ENCODE results near the gene DNAJC8.

DNAJC8 gene

DNA sequence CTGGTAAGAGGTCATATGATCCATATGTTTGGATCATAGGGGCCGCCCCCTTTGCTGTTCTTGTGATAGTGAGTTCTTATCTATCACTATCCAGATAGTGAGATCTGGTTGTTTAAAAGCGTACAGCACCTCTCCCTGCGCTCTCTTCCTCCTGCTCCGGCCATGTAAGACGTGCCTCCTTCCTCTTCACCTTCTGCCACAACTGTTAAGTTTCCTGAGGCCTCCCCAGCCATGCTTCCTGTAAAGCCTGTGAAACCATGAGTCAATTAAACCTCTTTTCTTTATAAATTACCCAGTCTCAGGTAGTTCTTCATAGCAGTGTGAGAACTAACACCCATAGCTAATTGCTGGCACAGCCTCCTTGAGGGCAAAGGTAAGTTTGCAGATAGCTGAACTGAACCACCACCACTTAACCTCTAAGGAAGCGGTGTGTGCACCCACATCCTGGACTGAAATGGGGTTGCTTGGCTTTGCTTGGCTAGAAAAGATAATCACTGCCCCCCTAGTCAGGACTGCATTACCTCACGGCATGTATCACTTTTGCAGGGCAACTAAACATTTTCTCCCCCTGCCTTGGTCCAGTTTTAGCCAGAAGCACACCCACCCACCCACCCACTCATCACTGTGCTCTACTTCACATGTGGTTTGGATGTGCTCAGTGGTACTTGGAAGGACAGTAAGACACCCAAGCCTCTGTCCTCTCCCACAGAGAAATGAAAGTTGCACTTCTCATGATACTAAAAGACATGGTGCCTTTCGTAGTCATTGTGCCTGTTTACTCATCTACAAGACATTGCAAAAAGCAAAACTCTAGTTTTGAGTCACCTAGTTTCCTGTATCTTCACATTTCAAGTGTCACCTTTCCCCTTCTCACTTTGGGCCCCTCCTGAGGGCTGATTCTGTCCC lies 33.2 kb downstream of the DNAJC8 start:
- no peak for DNase-seq

DNA sequence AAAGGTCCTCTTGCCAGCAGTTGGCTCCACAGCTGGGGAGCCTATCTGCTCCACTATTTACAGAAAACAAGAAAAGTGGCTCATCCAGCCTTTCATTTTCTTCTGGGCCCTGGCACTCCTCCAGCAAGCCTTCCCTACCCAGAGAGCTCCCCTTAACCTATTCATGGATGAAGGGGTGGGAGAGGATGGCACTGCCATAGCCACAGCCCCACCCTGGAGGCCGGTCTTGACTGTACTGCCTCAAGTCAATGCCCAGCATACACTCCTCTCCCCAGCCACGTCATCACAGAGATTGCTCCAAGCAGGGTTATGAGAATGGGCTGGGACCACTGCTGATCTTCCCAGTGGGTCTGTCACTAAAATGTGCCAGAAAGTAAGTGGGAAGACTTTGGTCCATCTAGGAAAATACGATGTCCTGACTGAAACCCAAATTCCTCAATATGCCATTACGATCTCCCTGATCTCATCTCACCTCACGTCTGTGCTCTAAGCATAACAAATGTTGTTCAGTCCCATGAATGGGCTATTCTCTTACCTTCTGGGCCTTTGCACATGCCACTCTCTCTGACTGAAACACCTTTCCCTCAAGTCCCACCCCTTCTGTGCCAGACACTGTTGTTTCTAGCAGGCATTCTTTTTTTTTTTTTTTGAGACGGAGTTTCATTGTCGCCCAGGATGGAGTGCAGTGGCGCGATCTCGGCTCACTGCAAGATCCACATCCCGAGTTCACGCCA lies 35.0 kb downstream of the DNAJC8 start:
- DNase-seq: no peak

DNA sequence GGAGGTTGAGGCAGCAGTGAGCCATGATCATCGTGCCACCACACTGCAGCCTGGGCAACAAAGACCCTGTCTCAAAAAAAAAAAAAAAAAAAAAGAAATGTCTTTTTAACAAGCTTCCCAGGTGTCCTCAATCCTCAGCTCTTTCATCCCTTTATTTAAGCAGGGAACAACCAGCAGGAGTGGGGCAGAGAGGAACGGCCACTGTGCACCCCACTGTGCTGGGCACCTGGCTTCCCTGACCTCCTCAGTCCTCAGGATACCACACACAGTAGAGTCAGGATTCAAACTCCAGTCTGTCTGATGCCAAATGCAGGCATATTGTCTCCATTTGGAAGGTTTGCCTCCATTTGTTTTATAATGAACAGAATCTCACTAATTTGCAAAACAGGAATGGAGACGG lies 36.5 kb downstream of the DNAJC8 start:
- no peak for DNase-seq

- DNase-seq: no peak
These were observed 37.0 kb downstream of the DNAJC8 start for GRCh38 chr1:28195780-28196179.

DNA sequence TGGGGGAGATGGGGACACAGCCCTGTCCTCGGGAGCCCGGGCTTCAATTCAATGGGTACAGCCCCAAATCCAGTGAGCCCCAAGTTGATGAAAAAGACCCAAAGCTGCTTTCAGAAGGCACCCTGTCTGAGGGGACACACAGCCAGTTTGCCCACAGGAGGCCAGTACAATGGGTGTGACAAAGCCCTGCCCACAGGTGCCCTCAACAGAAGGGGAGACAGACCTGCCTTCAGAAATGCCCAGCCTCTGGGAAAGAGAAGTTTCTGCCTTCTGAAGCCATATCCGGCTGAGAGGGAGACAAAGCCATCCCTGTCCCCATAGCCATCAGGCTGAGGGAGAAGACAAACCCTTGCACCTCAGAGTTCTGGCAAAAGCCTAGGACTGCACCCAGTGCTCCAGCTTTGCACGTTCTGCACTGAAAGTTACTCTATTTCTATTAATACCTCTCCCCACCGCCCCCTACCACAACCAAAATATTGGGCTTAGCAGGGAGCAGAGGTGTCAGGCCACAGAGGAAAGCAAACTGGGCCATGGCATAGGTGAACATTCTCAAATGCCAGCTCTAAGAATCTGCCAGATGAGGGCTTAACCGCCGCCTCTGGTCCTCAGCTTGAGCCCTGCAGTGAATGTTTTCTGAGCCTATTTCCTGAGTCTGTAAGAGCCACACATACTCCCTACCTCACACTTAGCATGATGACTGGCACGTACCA lies 38.3 kb downstream of the DNAJC8 start:
- no peak for DNase-seq

DNA sequence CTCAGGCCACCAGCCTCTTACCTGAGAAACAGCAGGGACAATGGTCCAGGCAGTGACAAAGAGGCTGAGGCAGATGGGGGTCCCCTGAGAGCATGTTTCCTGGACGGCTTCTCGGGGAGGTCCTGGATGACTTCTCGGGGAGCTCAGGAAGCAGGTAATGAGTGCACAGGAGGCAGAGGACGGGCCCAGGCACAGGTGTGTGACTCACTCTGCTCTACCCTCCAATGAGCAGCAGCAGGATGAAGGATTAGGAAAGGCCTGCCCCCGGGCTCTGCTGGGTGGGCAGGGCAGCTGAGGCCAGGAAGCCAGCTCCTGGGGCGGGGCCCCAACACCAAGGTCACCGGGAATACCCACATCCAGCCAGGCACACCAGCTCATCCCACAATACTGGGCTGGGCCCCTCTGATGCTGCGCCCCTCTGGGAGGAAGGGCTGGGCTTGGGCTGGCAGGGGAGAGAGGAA lies 39.1 kb downstream of the DNAJC8 start:
- DNase-seq: no peak

GRCh38 chr1:28190996-28191645 lies 41.7 kb downstream of the DNAJC8 start:
- no peak for DNase-seq

GRCh38 chr1:28190337-28190979 lies 42.4 kb downstream of the DNAJC8 start:
- DNase-seq: no peak

GRCh38 chr1:28185071-28185470 lies 47.8 kb downstream of the DNAJC8 start:
- no peak for DNase-seq

GRCh38 chr1:28180306-28181305 lies 52.2 kb downstream of the DNAJC8 start:
- DNase-seq: no peak

- DNase-seq: no peak
These were observed 53.9 kb downstream of the DNAJC8 start for GRCh38 chr1:28178690-28179485.

- no peak for DNase-seq
These were observed 56.0 kb downstream of the DNAJC8 start, which contains the start of gene PTAFR for GRCh38 chr1:28176492-28177470. PTAFR (minus strand) TSS chr1:28176690; CDS start chr1:28151021, 25,669 bp downstream.

GRCh38 chr1:28175955-28176485 lies 56.8 kb downstream of the DNAJC8 start:
- DNase-seq: no peak

DNA sequence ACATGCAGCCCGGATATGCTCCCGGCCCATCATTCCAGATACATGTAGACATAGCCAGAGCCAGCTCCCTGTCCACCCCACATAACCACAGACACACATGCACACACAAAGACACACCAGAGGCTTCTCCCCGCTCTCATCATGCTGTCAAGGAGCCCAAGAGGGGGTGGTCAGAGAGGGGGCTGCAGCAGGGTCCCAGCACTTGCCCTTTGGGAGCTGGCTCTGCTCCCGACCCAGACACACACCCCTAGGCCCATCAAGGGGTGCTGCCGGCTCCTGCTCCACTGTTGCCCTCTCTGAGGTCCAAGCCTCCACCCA lies 58.9 kb downstream of the DNAJC8 start:
- no peak for DNase-seq

- no peak for DNase-seq
These were observed 59.5 kb downstream of the DNAJC8 start for GRCh38 chr1:28173151-28173979.

DNA sequence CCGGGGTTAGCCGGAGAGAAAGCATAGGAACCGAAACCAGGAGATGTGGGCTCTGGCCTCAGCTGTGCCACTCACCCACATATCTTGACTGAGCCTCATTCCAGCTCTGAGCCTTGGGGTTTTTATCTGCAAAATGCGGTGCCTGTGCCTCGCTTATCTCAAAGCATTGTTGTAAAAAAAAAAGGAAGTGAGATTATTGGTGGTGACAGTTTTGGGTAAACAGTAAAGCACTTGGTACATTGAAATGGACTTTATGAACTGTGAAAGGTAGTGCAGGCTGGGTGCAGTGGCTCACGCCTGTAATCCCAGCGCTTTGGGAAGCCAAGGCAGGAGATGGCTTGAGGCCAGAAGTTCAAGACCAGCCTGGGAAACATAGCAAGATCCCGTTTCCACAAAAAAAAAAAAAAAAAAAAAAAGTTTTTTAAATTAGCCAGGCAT lies 60.1 kb downstream of the DNAJC8 start:
- DNase-seq: no peak

DNA sequence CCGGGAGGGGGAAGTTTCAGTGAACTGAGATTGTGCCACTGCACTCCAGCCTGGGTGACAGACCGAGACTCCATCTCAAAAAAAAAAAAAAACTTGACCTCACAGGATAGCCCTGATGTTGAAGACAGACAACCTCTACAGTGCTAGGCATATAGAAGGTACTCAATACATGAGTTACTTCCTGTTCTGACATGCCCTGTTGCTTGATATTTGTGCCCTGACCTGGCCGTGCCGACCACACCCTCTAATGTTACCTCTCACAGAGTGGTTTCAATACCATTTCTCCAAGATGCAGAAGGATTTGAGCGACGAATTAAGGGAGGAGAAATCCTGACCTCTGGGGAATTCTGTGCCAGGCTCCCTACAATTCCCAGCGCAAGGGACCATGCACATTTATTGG lies 61.6 kb downstream of the DNAJC8 start:
- no peak for DNase-seq

Measured in effector CD8-positive, alpha-beta T cell (primary cell).